Measurements from ENCODE around the gene ANTXR2. TPM values are rescaled to one million over a fixed set of nuclear protein-coding genes. Genes with fewer than 3 reads are reported as not detected.

Gene ANTXR2
- total RNA-seq, 4 donors from 2014 or later = 14.4 to 25.2 (median 19.6) TPM

DNA sequence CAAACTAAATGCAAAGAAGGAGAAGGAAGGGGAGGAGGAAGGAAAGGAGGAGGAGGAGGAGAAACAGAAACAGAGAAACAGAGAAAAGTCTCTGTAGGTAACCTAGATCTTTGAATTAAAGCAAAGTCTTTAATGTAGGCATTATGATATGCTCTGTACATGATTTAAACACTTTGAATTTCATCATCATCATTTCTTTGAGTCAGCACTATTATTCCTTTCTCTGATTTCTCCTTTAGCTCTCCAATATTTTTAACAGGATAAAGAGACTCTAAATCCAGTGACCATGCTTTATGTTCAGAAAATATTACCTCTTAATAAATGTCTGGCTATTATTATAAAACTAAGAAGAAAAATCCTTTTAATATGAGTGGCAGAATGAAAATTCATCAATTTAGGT, 124.3 kb downstream of the ANTXR2 start:
- DNase-seq (ENCODE audit: low spot score in 2 of 2) = no peak
- intact Hi-C loops (cut with DNase I; ENCODE audit: low total_unique reads) = no loop called here
- no peak overlapping the region for H3K4me3 ChIP-seq (ENCODE audit: low read depth, poor library complexity, severe bottlenecking)
- TF ChIP-seq POLR2A (IDR thresholded peaks at IDR 0.05) = no peak
- TF ChIP-seq, protein P1, sequence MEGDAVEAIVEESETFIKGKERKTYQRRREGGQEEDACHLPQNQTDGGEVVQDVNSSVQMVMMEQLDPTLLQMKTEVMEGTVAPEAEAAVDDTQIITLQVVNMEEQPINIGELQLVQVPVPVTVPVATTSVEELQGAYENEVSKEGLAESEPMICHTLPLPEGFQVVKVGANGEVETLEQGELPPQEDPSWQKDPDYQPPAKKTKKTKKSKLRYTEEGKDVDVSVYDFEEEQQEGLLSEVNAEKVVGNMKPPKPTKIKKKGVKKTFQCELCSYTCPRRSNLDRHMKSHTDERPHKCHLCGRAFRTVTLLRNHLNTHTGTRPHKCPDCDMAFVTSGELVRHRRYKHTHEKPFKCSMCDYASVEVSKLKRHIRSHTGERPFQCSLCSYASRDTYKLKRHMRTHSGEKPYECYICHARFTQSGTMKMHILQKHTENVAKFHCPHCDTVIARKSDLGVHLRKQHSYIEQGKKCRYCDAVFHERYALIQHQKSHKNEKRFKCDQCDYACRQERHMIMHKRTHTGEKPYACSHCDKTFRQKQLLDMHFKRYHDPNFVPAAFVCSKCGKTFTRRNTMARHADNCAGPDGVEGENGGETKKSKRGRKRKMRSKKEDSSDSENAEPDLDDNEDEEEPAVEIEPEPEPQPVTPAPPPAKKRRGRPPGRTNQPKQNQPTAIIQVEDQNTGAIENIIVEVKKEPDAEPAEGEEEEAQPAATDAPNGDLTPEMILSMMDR (IDR thresholded peaks at IDR 0.05) = no peak

DNA sequence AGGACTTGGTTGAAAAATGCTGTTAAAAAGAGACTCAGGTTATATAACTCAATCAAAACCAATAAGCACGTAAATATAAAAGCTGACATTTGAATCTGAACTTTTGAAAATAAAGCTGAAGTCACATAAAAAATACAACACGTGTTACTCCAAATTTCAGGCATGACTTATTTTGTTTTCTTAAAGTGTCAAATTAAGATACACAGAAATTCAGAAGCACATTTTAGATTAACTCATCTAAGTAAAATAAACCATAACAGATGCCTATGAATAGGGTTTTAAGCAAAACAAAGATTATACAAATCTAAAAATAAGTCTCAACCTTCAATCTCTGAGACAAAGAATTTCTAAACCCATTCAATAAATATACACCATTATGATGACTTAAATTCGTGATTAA, 124.8 kb downstream of the ANTXR2 start:
- intact Hi-C loops (cut with DNase I; ENCODE audit: low total_unique reads) = no loop called here
- WGBS, 2 donors = 67 to 71% methylated on average over 3 of the region's 3 CpGs
- H3K4me3 ChIP-seq (ENCODE audit: low read depth, poor library complexity, severe bottlenecking) = no peak overlapping the region
- TF ChIP-seq, protein P1 (IDR thresholded peaks at IDR 0.05) = no peak
- no peak for TF ChIP-seq POLR2A (IDR thresholded peaks at IDR 0.05)
- DNase-seq (ENCODE audit: low spot score in 2 of 2) = no peak

DNA sequence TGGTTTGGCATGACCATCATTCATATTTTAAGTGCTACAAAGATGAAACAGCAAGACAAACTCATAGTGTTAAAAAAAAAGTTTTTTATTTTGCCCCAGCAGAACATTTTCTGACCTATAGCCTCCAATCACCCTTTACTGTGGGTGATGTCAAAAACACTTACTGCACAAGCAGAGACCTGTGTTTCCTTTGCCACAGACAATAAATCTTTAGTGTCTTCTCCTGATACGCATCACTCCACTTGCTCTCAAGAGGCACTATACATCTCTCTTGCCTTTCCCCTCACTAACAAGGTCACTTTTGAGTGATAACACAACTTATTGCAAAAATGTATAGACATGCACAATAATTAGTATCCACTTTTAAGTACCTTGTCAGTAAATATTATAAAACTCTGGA, 125.6 kb downstream of the ANTXR2 start:
- DNase-seq (ENCODE audit: low spot score in 2 of 2) = no peak
- WGBS, 2 donors = 83 to 87% methylated on average over 1 of the region's 1 CpG
- no peak for TF ChIP-seq POLR2A (IDR thresholded peaks at IDR 0.05)
- TF ChIP-seq, protein P1 (IDR thresholded peaks at IDR 0.05) = no peak
- intact Hi-C loops (cut with DNase I; ENCODE audit: low total_unique reads) = no loop called here
- no peak overlapping the region for H3K4me3 ChIP-seq (ENCODE audit: low read depth, poor library complexity, severe bottlenecking)

DNA sequence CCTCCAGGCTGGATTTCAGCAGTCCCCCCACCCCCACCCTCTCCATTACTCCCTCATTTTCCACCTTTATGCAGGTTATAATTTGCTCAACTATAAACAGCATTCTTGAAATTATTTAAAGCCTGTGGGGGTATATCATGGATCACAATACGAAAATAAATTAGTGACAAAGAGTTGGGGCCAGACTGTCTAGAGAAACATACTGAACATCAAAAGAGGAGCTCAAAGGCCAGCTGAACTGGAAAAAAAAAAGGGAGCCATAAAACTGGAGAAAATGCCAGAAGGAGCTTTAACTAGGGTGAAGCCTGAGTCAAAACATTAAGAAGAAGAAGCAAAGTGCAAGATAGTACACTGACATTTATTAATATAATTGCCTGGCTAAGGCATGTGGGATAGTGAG, 137.8 kb downstream of the ANTXR2 start:
- H3K4me3 ChIP-seq (ENCODE audit: low read depth, poor library complexity, severe bottlenecking) = no peak overlapping the region
- no peak for DNase-seq (ENCODE audit: low spot score in 2 of 2)
- TF ChIP-seq POLR2A (IDR thresholded peaks at IDR 0.05) = no peak
- TF ChIP-seq, protein P1 (IDR thresholded peaks at IDR 0.05) = no peak
- WGBS, 2 donors = 70 to 78% methylated on average over 1 of the region's 1 CpG
- intact Hi-C loops (cut with DNase I; ENCODE audit: low total_unique reads) = no loop called here

DNA sequence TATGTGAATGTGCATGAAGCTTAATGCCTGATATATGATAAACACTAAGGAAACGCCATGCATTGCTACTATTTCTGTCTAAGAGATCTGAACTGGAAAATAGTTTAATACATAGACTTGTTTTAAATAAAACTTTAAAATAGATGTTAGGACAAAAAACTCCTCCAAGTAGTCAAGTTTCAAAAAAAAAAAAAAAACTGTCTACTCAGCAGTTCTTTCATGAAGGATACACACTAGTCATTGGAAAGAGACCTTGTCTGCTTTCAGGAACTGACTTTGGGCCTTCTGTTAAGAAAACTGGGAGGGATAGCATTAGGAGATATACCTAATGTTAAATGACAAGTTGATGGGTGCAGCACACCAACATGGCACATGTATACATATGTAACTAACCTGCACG, 138.4 kb downstream of the ANTXR2 start:
- H3K4me3 ChIP-seq (ENCODE audit: low read depth, poor library complexity, severe bottlenecking) = no peak overlapping the region
- TF ChIP-seq POLR2A (IDR thresholded peaks at IDR 0.05) = no peak
- TF ChIP-seq, protein P1 (IDR thresholded peaks at IDR 0.05) = no peak
- no peak for DNase-seq (ENCODE audit: low spot score in 2 of 2)
- intact Hi-C loops (cut with DNase I; ENCODE audit: low total_unique reads) = no loop called here
- WGBS, 2 donors = 95 to 97% methylated on average over 2 of the region's 2 CpGs

DNA sequence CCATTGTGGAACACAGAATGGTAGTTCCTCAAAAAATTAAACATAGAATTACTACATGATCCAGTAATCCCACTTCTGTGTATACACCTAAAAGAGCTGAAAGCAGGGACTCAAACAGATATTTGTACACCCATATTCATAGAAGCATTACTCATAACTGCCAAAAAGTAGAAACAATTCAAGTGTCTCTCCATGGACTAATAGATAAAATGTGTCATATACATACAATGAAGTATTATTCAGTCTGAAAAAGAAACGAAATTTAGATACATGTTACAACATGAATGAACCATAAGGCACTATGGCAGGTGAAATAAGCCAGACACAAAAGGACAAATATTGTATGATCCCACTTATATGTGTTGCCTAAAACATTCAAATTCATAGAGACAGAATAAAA, 145.1 kb downstream of the ANTXR2 start:
- H3K4me3 ChIP-seq (ENCODE audit: low read depth, poor library complexity, severe bottlenecking) = no peak overlapping the region
- TF ChIP-seq POLR2A (IDR thresholded peaks at IDR 0.05) = no peak
- TF ChIP-seq, protein P1 (IDR thresholded peaks at IDR 0.05) = no peak
- no peak for DNase-seq (ENCODE audit: low spot score in 2 of 2)
- intact Hi-C loops (cut with DNase I; ENCODE audit: low total_unique reads) = no loop called here
- 41 to 42% methylated on average over 1 of the region's 1 CpG for WGBS, 2 donors

Measured in lower leg skin (tissue), 4 donors.